BJ (cell line): Measurements from ENCODE around the gene PER2. TPM values are rescaled to one million over a fixed set of nuclear protein-coding genes. Genes with fewer than 3 reads are reported as not detected.

Source experiments
- CTCF ChIA-PET: fragments of 350-600 bp; formaldehyde crosslinking; extraction: SDS; loops from one replicate; lab custom pipeline; 2021; ENCODE audit warnings: antibody characterized with exemption, inconsistent platforms; lab: Yijun Ruan, JAX
- POLR2A ChIA-PET: fragments of 300-600 bp; sonication (Branson Sonifier 250); formaldehyde crosslinking; extraction: SDS; loops from one replicate; lab custom pipeline; 2021; ENCODE audit warnings: antibody characterized with exemption; lab: Charles Lee
- DNase-seq: peaks from one replicate; pipeline ENCODE4 v3.0.0-alpha.2; 2011; ENCODE audit warnings: low read depth
- H3K27me3 ChIP-seq: 2 replicates; pipeline ENCODE4 v1.6.0; 2011; ENCODE audit warnings: low read length; ENCODE audit not compliant: control insufficient read depth, insufficient read depth
- H3K36me3 ChIP-seq: 2 replicates; pipeline ENCODE4 v1.5.1; 2011; ENCODE audit warnings: low read length; ENCODE audit not compliant: control insufficient read depth, insufficient read depth
- H3K4me3 ChIP-seq: 2 replicates; pipeline ENCODE4 v1.5.1; 2011; ENCODE audit warnings: low read depth, mild to moderate bottlenecking, control low read depth, low read length
- CTCF ChIP-seq: IDR thresholded peaks from 2 replicates; pipeline ENCODE4 v1.5.1; 2011; ENCODE audit warnings: low read depth, mild to moderate bottlenecking, control low read depth, inconsistent platforms, low read length, moderate library complexity; ENCODE audit not compliant: insufficient read depth
- polyA plus RNA-seq: library from polyadenylated mRNA; depleted of rRNA; stranded (reverse); fragments of >200 nt; gene quantifications from 2 replicates; pipeline ENCODE4 v1.2.3, GENCODE V29; 2011

Gene PER2
- polyA plus RNA-seq, 1 experiment = 3.1 TPM

- no peaks in the 10 kb centered on the region for H3K36me3 ChIP-seq
- peaks cover 17% of the 10 kb centered on the region for H3K27me3 ChIP-seq
- ChIA-PET CTCF (no interaction called here), POLR2A (no interaction called here)
- TF ChIP-seq CTCF = no peak
- DNase-seq = no peak
- no peak overlapping the region for H3K4me3 ChIP-seq
Measured at GRCh38 chr2:238235331-238235732, 53.1 kb downstream of the PER2 start.

DNA sequence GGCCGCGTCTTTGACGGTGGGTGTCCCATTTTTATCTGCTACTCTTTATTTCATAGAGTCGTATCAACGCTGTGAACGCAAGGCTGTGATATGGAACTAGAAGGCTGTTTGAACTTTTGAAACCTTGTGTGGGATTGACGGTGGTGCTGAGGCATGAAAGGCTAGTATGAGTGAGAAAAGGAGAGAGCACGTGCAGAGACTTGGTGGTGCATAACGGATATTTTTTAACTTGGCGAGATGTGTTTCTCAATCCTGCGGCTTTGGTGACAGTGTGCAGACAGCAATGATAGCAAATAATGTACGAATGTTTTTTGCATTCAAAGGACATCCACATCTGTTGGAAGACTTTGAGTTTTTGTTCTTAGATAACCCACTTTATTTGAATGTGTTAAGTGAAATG is 54.8 kb downstream of the PER2 start:
- Histone ChIP-seq H3K36me3 (no peaks in the 10 kb centered on the region), H3K27me3 (peaks cover 23% of the 10 kb centered on the region), H3K4me3 (no peak overlapping the region)
- CTCF ChIA-PET = interaction anchor here (0.7 kb wide), 1 partner anchor 22 kb away, joined by 3 read pairs; no protein-coding TSS in a partner anchor
- TF ChIP-seq CTCF = no peak
- no peak for DNase-seq
- POLR2A ChIA-PET = no interaction called here

DNA sequence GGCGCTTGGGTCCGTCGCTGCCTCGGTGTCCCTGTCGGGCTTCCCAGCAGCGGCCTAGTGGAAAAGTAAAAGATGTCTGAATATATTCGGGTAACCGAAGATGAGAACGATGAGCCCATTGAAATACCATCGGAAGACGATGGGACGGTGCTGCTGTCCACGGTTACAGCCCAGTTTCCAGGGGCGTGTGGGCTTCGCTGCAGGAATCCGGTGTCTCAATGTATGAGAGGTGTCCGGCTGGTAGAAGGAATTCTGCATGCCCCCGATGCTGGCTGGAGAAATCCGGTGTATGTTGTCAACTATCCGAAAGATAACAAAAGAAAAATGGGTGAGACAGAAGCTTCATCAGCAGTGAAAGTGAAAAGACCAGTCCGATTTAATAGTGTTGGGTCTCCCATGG is 56.6 kb downstream of the PER2 start:
- CTCF ChIA-PET = interaction anchor here (0.7 to 1.4 kb wide), 2 partner anchors 15 to 24 kb away, joined by 3 to 5 read pairs; no protein-coding TSS in a partner anchor
- peaks cover 17% of the 10 kb centered on the region for H3K27me3 ChIP-seq
- POLR2A ChIA-PET = no interaction called here
- no peak for DNase-seq
- no peak for TF ChIP-seq CTCF
- H3K36me3 ChIP-seq = no peaks in the 10 kb centered on the region
- H3K4me3 ChIP-seq = no peak overlapping the region; the same call in 1 of the 2 replicates

DNA sequence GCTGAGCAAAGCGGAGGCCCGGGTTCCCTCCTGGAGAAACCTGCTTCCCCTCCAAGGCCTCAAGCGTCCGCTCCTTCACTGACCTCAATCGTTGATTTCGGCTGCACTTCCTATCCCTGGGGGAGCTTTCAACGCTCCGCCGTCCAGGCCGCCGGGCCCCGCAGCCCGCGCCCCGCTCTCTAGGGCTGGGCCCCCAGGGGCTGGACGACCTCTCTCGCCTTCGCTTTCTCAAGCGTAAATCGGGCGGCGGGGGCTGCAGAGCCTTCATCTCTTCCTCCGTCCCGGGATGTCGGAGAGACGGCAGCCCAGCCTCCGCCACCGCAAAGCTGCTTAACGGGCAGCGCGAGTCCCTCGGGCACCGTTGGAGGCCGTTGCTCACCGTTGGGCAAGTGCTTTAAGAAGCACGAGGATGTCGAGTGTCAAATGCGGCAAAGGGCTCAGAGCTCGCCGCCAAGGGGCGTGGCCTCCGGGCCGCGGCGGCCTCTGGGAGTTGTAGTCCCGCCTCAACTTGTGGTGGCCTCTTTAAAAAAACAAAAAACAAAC is 57.1 kb downstream of the PER2 start:
- DNase-seq = no peak
- Histone ChIP-seq H3K4me3 (peak overlapping the region; percentile 42), H3K36me3 (no peaks in the 10 kb centered on the region), H3K27me3 (peaks cover 16% of the 10 kb centered on the region)
- POLR2A ChIA-PET = no interaction called here
- CTCF ChIA-PET = interaction anchor here (0.6 to 1.4 kb wide), 3 partner anchors 16 to 24 kb away, joined by 3 to 5 read pairs (median 3); no protein-coding TSS in a partner anchor
- no peak for TF ChIP-seq CTCF

DNA sequence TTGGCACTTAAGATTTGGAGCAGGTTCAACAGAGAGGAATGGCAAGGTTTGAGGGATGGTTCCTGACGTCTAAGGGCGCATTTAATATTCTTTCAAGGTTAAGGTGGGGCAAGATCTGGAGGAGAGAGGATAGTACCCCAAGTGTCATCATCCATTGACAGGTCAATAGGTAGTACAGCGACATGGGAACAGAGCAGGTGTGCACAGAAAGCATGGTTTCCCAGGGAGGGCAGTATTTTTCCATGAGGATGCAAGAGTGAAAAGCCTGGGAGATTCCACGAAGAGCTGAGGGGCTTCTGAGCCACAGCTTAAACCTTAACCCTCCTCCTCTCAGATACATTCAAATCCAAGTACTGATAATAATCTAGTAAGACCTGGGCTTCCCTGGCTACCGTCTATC is 57.7 kb downstream of the PER2 start:
- DNase-seq = no peak
- CTCF ChIA-PET = interaction anchor here (0.6 to 1.4 kb wide), 2 partner anchors 17 to 25 kb away, joined by 3 to 5 read pairs; no protein-coding TSS in a partner anchor
- no peak for TF ChIP-seq CTCF
- Histone ChIP-seq H3K36me3 (no peaks in the 10 kb centered on the region), H3K4me3 (no peak overlapping the region), H3K27me3 (peaks cover 13% of the 10 kb centered on the region)
- POLR2A ChIA-PET = no interaction called here
